K562 (cell line): ENCODE measurements around the gene KLKB1. TPM values are rescaled to one million over a fixed set of nuclear protein-coding genes. Genes with fewer than 3 reads are reported as not detected.

Experiments used
- CREB3L1 ChIP-seq: fragments of 450-650 bp; IDR thresholded peaks from 2 replicates; pipeline ENCODE4 v1.6.1; 2014; ENCODE audit warnings: low read depth, mild to moderate bottlenecking, moderate library complexity, borderline replicate concordance
- GTF2B ChIP-seq: IDR thresholded peaks from 2 replicates; pipeline ENCODE4 v1.6.1; 2011; ENCODE audit not compliant: insufficient read length; ENCODE audit errors: extremely low read depth
- MBD1 ChIP-seq: fragments of 250-450 bp; sonication (Bioruptor Pico); IDR thresholded peaks from 2 replicates; pipeline ENCODE4 v1.8.0; 2022; ENCODE audit warnings: inconsistent platforms
- POLR3A ChIP-seq: IDR thresholded peaks from 2 replicates; pipeline ENCODE4 v1.6.1; 2011; ENCODE audit warnings: borderline replicate concordance, mild to moderate bottlenecking, moderate library complexity; ENCODE audit not compliant: insufficient read length, insufficient read depth; ENCODE audit errors: extremely low read depth
- TAF9B ChIP-seq: fragments of 450-650 bp; IDR thresholded peaks from 2 replicates; pipeline ENCODE4 v1.6.1; 2018; ENCODE audit warnings: mild to moderate bottlenecking; ENCODE audit not compliant: partially characterized antibody
- TCF15 ChIP-seq: fragments of 250-450 bp; sonication (Bioruptor Pico); IDR thresholded peaks from 2 replicates; pipeline ENCODE4 v1.8.0; 2022; ENCODE audit warnings: moderate library complexity, mild to moderate bottlenecking, inconsistent platforms
- ZBTB17 ChIP-seq: fragments of 450-650 bp; formaldehyde crosslinking; IDR thresholded peaks from 2 replicates; pipeline ENCODE4 v1.4.0; 2020; ENCODE audit warnings: mild to moderate bottlenecking
- ZNF609 ChIP-seq: sonication (generic); formaldehyde crosslinking; IDR thresholded peaks from 2 replicates; pipeline ENCODE4 v1.8.1; 2023; ENCODE audit warnings: missing genetic modification reagents, mild to moderate bottlenecking, borderline replicate concordance
- polyA plus RNA-seq, 8 experiments: library from polyadenylated mRNA; depleted of rRNA in 4 of 8; stranded (reverse) in 5 of 8; unstranded in 3 of 8; fragments of >200 nt; fragmentation: Nextera tagmentation in 2 of 8; fragmentation: Illumina TruSeq in 1 of 8; extraction: Ambion mirVana in 2 of 8; extraction: Trizol in 1 of 8; gene quantifications; 2 replicates each; pipeline versions ENCODE4 v1.2.1 to v1.2.3, GENCODE V29; 2011 to 2014; ENCODE audit warnings: inconsistent platforms in 1 of 8, missing spikeins in 1 of 8
- total RNA-seq, 7 experiments: library from RNA; depleted of rRNA in 6 of 7; stranded (reverse); fragments of >200 nt in 6 of 7; fragmentation: Illumina TruSeq in 2 of 7; extraction: Trizol in 2 of 7; gene quantifications; 2 replicates each; pipeline versions ENCODE4 v1.2.1 to v1.2.3, GENCODE V29; 2011 to 2021; ENCODE audit warnings: low replicate concordance in 1 of 7

The KLKB1 gene
- total and polyA plus RNA-seq, 9 of the 15 experiments (the other 6 are each of a cell fraction or from before 2014, with no cell fraction given), result 0.27 TPM; not detected in 8

- TF ChIP-seq POLR3A (no peak), GTF2B (no peak), TAF9B (peak; percentile 74), CREB3L1 (peak; percentile 70; the same call in 1 of the 2 replicates), MBD1 (CRISPR knock-in tag) (no peak), ZBTB17 (CRISPR knock-in tag) (no peak), TCF15 (CRISPR knock-in tag) (no peak), ZNF609 (no peak)
These were observed 35.9 kb upstream of the KLKB1 start, which contains the start of gene CYP4V2 (continued) for GRCh38 chr4:186191200-186192065.
